Measurements from ENCODE around the gene RPL31.

Gene RPL31

DNA sequence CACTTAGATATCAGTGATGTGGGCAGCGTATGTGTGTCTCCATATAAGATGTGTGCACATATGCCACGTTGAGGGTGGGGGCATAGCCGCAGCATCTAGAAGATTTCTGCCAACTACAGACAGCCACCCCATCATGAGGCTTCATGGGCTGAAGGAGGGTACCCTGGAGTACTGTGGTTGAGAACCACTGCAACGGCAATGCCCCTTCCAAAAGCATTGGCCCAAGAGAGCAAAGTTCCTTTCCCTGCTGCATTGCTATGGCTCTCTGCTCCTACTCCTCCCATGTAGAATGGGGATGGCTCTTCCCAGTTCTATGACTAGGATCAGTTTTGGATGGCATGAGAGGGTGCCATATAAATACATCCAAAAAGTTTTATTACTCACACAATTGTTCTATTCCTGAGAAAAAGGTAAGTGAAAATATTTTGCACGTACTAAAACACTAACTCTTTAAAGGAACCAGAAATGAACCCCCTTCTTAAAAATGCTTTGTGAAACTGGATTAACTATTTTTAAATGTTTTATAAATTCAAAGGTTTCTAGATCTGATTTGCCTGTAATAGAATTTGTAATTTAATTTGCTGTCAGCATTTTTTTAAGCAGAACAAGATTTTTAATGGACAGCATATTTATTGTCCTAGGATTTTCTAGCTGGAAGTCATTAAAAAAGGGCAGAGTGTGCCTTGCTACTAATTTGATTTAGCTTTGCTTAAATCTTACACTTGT is 4.4 kb upstream of the RPL31 start:
- no peak for DNase-seq

DNA sequence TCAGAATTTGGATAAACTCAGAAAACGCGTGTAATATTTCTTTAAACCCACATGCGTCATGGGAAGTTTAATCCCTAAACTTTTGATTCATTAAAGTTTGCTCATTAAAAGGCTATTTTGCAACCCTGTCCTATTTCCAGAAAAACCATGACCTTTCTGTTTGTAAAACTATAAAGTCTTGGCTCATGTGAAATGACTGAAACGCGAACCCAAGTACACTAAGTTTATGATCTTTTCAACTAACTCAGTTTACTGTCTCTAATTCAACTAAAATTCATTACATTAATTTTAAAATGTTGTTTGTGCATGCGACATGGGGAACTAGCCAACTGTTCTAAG is 3.9 kb upstream of the RPL31 start:
- no peak for DNase-seq

DNA sequence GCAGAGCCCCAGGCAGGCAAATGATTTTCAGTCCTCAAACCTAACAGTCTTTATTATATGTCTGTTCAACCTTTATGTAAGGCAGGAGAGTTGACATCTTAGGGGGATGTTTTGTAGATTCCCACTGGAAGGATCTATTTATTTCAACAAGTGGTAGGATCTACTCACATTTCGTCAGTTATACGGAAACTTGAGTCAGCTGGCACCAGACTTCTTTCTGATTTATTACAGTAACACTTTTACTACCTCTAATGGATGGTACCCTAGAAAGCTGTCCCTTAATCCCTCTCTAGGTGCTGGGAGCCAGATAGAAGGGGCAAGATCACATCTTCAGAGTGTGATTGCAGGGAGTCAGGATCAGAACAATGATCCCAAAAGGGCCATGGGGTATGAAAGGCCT is 2.1 kb upstream of the RPL31 start:
- DNase-seq, result no peak

DNA sequence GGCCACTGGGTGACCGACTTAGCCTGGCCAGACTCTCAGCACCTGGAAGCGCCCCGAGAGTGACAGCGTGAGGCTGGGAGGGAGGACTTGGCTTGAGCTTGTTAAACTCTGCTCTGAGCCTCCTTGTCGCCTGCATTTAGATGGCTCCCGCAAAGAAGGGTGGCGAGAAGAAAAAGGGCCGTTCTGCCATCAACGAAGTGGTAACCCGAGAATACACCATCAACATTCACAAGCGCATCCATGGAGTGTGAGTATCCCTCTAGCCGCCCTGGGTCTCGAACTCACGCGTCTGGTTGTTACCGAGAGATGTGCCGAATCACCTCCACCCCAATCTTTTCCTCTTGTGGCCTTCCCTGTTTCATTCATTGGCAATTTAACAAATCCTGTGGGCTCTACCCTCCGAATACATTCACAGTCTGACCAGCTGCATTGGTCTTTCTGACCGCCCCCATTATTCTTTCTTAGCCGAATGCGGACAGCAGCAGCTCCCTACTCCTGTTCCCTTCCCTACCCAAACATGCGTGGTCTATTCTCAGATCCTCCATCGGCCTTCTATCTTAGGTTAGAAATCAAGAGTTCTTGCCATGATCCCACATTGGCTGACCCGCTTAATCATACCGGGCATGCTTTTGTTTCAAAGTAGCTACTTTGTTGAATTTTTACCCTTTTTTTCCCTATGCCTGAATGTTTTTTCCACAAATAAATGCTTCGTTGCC is 631 bp downstream of the RPL31 start:
- DNase-seq, result no peak

DNA sequence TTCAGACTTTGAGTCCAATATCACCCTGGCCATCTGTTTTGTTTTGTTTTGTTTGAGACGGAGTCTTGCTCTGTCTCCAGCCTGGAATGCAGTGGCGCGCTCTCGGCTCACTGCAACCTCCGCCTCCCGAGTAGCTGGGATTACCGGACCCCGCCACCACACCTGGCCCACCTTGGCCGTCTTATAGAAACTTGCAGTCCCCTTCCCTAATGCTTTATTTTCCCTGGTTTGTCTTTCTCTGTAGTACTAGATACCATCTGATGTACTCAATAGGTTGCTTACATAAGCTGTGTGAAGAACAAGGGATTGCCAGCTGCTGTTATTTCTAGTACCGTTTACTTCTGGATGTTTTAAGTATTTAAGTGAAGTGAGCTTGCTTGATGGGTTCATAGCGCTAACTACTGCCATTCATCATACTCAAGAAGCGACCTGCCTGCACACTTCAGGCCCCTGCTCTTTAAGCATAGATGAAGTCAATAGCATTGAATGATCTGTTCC is 1.2 kb downstream of the RPL31 start:
- DNase-seq, result no peak

DNA sequence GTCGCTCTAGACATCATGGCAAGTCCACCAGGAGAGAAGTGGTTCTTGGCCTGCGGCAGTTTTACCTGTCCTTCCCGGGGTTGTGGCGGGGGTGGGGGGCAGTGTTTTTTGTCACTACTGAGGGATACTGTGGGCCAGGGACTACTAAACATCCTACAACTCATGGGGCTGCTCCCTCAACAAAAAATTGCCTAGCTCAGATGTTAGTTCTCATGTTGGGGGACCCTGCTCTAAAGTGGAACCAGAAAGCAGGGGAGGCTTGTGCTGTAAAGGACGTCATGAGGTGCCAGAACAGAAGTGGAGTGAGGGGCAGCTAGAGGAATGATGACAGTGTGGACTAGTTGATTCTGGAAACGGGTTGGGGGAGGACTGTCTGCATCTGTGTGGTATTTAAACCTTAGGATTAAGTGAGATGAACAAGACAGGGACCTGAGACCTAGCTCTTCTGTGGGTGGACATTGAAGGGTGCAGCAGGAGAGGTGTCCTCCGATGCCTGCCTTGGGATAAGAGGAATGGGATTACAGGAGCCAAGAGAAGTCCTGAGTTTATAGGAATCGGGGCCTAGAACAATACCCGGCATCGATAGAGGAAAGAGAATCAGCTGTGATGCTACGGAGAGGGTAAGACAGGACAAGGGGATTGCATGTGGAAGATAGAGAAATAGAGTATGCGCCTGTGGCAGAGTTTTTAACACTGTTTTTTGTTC is 2.7 kb downstream of the RPL31 start:
- no peak for DNase-seq

DNA sequence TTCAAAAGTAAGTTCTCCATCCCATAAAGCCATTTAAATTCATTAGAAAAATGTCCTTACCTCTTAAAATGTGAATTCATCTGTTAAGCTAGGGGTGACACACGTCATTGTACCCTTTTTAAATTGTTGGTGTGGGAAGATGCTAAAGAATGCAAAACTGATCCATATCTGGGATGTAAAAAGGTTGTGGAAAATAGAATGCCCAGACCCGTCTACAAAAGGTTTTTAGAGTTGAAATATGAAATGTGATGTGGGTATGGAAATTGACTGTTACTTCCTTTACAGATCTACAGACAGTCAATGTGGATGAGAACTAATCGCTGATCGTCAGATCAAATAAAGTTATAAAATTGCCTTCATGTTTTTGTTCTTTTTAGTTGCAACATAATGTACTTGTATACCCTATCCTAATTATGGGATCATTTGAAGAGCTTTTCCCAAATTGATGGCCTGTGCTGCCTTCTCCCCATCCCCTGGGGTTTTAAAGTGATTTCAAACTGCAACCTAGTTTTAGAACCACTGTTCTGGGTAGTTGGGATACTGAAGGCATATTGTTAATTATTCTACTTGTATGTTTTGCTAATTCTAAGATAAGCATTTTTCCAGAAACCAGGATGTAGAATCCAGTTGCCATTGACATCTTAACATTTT is 4.1 kb downstream of the RPL31 start:
- DNase-seq, result no peak

DNA sequence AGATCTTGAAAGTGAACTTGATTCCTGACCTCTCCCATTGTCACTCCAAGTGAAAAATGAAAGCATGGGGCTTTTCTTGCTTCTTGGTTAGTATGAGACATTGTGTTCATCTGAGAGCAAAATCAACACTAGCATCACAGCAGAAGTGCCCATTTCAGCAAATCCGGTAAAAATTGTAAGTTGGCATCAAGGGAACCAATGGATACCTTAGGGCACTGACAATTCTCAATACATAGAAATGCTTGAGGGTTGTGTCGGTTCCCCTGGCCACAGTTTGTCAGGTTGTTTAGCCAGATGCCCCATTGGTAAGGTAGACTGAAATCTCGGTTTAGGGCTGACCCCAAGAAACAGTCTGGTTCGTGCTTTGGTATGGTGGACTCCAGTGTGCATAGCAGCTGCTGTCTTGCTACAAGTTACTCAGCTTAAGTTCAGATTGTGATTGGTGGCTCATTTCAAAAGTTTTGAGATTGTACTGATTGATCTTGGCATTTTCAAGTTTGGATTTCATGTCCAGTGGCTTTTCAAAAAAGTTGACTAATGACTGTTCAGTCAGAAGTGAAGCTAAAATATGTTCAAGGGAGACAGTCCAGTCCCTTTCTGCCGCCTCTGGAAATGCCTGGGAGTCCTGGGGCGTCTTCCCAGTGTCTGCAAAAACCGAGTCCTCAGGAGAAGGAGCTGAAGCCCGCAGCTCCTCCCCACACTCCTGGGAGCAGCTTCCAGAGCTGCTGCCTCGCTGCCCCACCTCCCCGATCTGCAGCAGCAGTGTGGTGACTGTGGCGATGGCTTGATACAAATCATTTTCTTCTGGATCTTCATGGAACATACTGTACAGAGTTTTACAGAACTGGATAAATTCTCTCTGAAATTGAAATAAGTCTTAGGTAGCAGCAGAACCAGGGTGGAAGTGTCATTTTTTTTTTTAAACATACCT is 5.6 kb downstream of the RPL31 start:
- DNase-seq, result no peak

DNA sequence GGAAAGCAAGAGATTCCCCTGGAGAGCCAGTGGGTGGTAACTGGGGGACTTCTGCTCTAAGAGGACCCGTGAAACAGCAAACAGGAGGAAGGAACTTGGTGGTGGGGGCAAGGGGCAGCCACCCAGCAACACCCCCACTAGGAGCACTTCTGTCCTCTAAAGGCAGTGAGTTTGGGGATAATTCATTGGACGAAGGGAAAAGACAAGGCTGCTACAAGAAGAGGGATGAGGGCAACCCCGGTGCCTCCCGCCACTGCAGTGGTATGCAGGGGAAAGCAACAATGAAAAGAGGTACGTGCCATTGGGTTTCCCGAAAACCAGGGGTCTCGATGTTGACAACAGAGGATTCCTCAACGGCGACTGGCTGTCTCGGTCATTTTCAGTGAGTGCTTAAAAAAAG is 9.1 kb downstream of the RPL31 start:
- DNase-seq, result no peak

DNA sequence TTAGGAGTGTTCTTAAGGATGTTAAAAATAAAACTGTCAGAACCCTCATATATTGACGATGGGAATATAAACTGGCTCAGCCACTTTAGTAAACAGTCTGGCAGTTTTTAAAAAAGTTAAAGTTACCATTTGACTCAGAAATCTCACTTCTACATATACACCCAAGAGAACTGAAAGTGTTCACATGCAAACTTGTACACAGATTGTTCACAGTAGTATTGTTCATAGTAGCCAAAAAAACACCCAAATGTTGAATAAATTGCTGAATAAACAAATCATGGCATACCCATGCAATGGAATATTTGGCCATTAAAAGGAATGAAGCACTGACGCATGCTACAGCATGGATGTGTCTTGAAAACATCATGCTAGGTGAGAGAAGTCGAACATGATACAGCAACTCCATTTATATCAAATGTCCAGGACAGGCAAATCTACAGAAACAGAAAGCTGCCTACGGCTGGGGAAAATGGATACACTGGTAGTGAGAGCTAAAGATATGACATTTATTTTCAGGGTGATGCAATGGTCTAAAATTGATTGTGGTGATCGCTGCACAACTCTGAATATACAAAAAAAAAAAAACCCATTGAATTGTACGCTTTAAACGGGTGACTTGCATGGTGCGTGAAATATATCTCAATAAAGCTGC is 10.1 kb downstream of the RPL31 start:
- DNase-seq, result no peak

DNA sequence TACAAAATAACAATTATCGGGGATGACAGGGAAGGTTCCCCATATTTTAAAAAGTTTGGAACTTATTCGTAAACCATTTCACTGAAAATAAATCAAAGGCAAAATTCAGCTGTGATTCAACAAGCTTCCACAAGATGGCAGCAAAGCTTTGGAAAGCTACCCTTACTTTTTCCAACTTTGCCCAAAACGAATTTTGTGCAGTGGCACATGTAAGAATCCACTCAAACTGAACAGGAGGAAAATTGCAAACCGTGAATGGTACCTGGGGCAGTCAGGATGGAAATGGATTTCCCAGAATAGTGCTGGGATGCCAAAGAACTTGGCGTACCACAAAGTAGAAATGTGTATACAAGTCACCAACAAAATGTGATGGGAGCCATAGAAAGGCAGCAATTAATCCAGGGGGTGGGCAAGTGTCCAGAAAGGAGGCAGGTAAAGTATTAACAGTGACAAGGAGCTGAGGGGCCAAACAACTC is 10.7 kb downstream of the RPL31 start:
- DNase-seq, result peak; percentile 51

DNA sequence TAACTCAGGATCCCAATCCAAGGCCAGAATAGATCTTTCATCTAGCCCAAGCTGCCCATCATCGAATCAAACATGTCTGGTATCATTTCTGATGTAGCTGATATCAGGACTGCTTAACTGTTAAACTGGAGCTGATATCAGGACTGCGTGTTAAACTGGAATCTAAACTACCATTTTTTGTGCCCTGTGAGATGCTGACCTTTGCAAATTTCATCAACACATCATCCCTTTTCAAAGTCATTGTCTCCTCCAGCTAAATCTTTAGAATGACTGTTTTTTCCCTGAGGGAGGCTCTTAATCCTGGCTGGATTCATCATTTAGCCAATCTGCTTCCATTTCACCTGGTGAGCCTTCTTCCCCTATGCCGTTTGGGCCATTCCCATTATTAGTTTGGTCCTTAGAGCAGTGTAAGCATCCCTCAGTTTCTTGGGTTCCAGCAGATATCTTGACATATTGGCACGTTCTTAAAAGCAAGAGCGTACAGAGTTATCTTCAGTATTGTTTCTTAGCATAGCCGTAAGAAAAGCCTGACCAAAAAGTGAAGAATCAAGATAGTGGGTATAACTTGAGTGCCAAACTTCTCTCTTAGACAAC is 12.3 kb downstream of the RPL31 start:
- DNase-seq, result no peak

DNA sequence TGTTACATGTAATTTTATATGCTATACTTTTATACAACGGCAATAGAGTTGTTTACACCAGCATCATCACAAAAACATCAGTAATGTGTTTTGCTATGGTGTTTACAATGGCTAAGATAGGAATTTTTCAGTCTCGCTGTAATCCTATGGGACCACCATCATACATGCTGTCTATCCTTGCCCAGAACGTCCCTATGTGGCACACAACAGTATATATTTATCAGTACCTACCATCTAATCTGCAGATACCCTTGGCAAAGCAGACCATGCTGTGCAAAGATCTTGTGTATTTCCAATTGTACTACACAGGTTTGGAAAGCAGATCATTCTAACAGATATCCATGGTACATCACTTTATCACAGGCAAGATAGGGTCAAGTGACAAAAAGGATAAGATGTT is 15.3 kb downstream of the RPL31 start:
- DNase-seq, result no peak

DNA sequence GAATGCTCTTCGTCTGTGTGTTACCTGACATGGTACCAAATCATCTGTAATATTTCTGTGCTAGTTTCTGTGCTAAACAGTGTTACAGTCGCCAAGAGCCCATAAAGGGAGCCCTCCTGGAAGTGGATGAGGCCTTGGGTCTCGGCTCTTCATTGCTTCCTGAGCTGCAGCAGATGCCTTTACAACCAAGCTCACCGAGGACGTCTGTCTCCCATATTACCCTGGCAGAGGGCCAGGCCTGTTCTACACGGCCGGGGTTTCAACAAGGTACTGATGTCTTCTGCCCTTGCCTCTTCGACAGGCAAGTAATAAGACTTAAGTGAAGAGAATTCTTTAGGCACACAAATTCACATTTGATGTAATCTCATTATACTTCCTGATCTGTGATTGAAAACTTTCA is 16.8 kb downstream of the RPL31 start:
- DNase-seq, result no peak

DNA sequence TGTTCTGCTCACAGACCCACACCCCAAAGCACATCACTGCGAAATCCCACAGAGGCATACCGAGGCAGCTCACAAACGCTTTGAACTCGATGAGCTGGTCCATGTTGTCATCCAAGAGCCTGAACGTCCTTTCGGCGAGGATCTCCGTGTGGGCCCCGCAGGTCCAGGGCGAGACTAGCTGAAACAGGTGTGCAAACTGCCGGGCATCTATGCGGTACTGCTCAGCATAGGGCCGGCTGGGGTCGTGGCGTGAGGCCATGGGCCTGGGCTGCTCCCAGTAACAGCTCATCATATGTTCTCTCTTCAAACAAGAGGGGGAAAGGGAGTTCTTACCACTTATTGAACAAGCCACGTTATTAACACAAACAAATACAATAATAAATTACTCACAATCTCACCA is 20.1 kb downstream of the RPL31 start:
- no peak for DNase-seq

DNA sequence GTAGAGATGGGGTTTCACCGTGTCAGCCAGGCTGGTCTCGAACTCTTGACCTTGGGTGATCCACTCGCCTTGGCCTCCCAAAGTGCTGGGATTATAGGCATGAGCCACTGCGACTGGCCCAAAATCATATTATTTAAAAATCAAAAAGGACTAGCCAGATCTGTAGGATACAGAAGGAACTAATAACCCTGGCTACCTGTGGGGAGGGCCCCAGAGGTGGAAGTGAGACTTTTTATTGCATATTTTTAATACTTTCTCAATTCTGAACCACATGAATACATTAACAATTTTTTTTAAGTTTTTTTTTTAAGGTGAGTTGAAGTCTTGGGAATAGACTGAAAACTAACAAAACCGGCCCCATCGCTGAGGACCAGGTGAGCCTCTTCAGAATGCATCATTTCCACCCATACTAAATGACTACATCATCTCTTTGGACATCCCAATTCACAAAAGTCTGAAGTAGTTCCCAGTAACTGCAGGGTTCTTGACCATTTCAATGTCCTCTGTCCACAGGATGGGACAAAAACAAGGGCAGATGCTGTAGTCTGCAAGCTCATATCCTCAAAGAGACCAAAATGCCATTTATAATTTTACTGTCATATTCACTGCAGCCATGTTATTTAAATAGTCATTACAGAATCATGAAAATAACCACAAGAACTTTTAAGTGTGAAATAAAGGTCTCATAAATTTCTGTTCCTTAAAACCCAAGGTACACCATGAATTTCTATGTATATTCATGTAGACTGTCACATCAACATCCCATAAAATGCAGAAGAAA is 21.4 kb downstream of the RPL31 start:
- DNase-seq, result no peak

DNA sequence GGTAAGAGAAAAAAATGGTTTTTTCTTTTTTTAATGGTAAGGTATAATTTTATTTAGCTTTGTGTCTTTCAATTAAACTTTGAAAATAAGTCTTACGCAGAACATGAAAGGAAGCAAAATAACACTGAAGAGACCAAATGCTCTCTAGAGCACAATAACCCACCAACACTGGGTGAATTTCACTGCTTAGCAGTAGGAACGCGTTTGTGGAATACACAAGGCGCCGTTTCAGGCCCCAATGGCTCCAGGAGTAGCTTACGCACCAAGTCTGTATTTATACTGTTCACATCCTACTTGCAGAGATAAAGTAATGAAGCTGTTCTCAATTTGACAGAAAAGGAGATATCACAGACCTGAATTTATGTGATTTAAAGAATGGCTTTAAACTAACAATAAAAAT is 23.5 kb downstream of the RPL31 start:
- DNase-seq, result no peak

DNA sequence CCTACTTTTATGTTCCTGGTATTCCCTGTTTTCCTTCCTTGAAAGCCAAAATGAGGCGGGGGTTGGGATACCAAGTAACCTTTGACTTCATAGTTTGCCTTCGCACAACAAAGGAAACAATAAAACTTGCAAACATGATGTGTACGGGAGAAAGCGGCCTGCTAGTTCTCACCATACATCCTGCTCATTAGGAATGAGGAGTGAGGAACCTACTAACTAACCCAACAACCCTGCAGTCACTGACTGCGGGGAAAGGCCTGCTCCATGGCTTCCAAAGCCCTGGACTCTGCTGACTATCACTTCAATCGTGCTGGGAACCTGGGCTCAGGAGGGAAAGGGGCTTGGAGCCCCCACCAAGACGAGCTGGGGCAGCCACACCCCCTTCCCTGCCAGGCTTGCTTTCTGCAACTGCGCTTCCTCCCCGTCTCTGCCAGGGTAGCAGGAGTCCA is 24.2 kb downstream of the RPL31 start:
- no peak for DNase-seq

DNA sequence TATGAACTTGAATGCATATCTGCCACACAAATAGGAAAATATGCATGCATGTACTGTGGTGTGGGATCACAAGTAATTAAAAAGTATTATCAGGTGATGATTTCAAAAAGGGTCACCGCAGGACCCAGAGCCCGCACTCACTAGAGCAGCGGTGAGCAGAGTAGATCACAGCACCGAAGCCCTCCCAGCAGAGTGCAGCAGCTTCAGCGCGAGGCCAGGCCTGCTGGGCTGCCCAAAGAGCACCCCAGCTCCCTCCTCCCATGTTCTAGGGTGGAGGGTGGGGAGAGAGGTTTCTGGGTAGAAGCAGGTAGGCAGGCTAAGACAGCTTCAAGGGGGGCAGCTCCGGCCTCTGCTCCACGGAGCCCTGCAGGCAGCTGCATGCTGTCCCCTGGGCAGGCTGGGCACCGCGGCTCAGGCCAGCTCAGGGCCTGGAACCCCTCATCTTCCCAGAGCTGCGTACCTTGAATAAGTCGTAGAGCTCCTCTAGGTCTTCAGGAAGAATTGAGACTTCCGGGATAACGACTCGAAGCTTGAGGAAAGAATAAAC is 24.9 kb downstream of the RPL31 start:
- DNase-seq, result no peak

DNA sequence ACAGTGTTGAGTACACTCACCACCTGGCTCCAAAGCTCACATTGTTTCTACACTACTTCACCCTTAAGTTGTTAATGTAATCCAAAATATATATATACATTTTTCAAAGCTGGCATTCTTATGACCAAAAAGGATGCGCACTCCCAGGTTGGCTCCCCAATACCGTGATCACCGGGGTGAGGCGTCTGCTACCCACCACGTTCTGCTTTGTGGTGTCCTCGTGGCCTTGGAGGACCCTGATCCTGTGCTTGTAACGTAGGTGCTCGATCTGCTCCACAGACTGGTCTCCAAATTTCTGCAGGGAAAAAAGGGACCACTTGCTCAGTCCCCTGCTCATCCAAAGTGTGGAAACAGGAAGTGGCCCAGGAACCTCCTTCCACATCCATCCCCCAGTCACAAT is 25.8 kb downstream of the RPL31 start:
- DNase-seq, result no peak
